Calu3 (cell line): ENCODE measurements around the gene DNAJC10. TPM values are rescaled to one million over a fixed set of nuclear protein-coding genes. Genes with fewer than 3 reads are reported as not detected.

Source experiments
- BruUV-seq: library from RNA; stranded (reverse); fragments of 400-500 nt; replicated peaks from 2 replicates; lab custom pipeline; 2021; lab: Mats Ljungman, UMichigan
- CTCF ChIA-PET: fragments of 300-600 bp; sonication (Branson Sonifier 250); formaldehyde crosslinking; loops from one replicate; lab custom pipeline; 2022; ENCODE audit warnings: antibody characterized with exemption; lab: Charles Lee
- DNase-seq: peaks from one replicate; pipeline ENCODE4 v3.0.0; 2022
- H3K27ac Mint-ChIP-seq: one replicate; pipeline ENCODE4 v1.8.0; 2022; ENCODE audit warnings: mixed read lengths; ENCODE audit not compliant: unreplicated experiment
- H3K27me3 Mint-ChIP-seq: one replicate; pipeline ENCODE4 v1.8.0; 2022; ENCODE audit warnings: mixed read lengths; ENCODE audit not compliant: unreplicated experiment
- H3K36me3 Mint-ChIP-seq: one replicate; pipeline ENCODE4 v1.8.0; 2022; ENCODE audit warnings: mild to moderate bottlenecking, moderate library complexity, mixed read lengths; ENCODE audit not compliant: insufficient read depth, unreplicated experiment
- H3K4me1 Mint-ChIP-seq: one replicate; pipeline ENCODE4 v1.8.0; 2022; ENCODE audit warnings: mild to moderate bottlenecking, low read depth, mixed read lengths; ENCODE audit not compliant: unreplicated experiment
- H3K4me3 Mint-ChIP-seq: one replicate; pipeline ENCODE4 v1.8.0; 2022; ENCODE audit warnings: mild to moderate bottlenecking, low read depth, moderate library complexity, mixed read lengths; ENCODE audit not compliant: unreplicated experiment
- H3K9me3 Mint-ChIP-seq: one replicate; pipeline ENCODE4 v1.8.0; 2022; ENCODE audit warnings: low read depth, mixed read lengths; ENCODE audit not compliant: unreplicated experiment
- CTCF ChIP-seq: fragments of 200-600 bp; IDR thresholded peaks from one replicate; pipeline ENCODE4 v1.8.0; 2022; ENCODE audit warnings: antibody characterized with exemption; ENCODE audit not compliant: unreplicated experiment
- intact Hi-C: fragments of 100-400 bp; cut with micrococcal nuclease; formaldehyde crosslinking; loops from one replicate; pipeline ENCODE4 v1.10.0; 2022; ENCODE audit not compliant: unreplicated experiment
- total RNA-seq: library from RNA; stranded (reverse); gene quantifications from 2 replicates; pipeline ENCODE4 v1.2.3, GENCODE V29; 2022

Gene DNAJC10
- total RNA-seq, 1 experiment from 2014 or later, result 210 TPM

DNA sequence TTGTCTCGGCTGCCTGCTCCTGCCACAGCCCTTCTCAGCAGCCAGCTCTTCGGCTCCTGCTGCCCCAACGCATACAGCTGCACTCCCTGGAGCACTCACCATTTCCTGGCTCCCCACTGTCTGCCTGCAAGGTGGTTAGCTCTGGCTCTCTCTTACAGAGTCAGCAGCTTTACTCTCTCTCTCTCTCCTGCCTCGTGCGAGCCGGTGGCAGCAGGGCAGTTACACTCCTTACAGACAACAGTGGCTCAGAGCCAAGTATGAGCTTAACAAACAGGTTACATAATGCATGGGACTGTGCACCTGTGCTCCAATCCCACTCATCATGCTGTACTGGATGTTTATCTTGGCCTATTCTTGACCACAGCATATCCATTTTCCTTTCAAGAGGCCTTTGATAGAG, 47.4 kb upstream of the DNAJC10 start:
- peak; percentile 68 for DNase-seq
- H3K4me1 Mint-ChIP-seq, result peaks cover 27% of the 10 kb centered on the region
- H3K9me3 Mint-ChIP-seq, result no peaks in the 10 kb centered on the region
- peak overlapping the region; percentile 67 for H3K27ac Mint-ChIP-seq
- H3K36me3 Mint-ChIP-seq, result peaks cover 6% of the 10 kb centered on the region
- BruUV-seq, result no TSS peak
- intact Hi-C loops, result loop anchor here (5.0 kb wide), 1 partner anchor 314 kb away; no protein-coding TSS in a partner anchor
- H3K4me3 Mint-ChIP-seq, result no peak overlapping the region
- CTCF ChIA-PET, result interaction anchor here (0.6 to 1.2 kb wide), 6 partner anchors 12 to 426 kb away, joined by 3 to 7 read pairs (median 3); partner anchors contain the start of gene DNAJC10
- H3K27me3 Mint-ChIP-seq, result no peaks in the 10 kb centered on the region
- no peak for TF ChIP-seq CTCF

GRCh38 chr2:182672466-182673165, 43.4 kb upstream of the DNAJC10 start:
- H3K27me3 Mint-ChIP-seq, result no peaks in the 10 kb centered on the region
- peaks cover 24% of the 10 kb centered on the region for H3K4me1 Mint-ChIP-seq
- peaks cover 7% of the 10 kb centered on the region for H3K9me3 Mint-ChIP-seq
- no peak for TF ChIP-seq CTCF
- CTCF ChIA-PET, result no interaction called here
- intact Hi-C loops, result no loop called here
- H3K36me3 Mint-ChIP-seq, result peaks cover 6% of the 10 kb centered on the region
- no peak for DNase-seq
- no TSS peak for BruUV-seq
- no peak overlapping the region for H3K4me3 Mint-ChIP-seq
- H3K27ac Mint-ChIP-seq, result peak overlapping the region; percentile 62

DNA sequence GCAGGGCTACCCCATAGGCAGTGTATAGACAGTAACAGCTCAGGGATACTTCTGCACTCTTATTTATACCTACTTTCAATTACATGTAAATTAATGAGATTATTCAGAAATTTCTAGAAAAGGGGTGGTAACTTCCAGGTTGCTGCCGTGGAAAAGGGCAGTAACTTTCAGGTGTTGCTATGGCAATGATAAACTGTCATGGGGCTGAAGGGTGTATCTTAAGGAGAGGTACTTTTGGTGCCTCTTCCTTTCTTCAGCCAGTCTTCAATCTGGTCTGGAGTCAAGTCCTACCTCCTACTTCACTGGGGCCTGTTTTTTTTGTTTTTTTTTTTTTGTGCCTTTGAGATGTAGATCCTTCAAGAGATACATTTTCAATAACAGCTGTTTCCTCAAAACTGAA, 35.2 kb upstream of the DNAJC10 start:
- Mint-ChIP-seq H3K27me3 (no peaks in the 10 kb centered on the region), H3K36me3 (no peaks in the 10 kb centered on the region), H3K9me3 (peaks cover 3% of the 10 kb centered on the region), H3K4me1 (no peaks in the 10 kb centered on the region), H3K27ac (no peak overlapping the region), H3K4me3 (no peak overlapping the region)
- no peak for DNase-seq
- no TSS peak for BruUV-seq
- no peak for TF ChIP-seq CTCF
- intact Hi-C loops, result no loop called here
- CTCF ChIA-PET, result interaction anchor here (0.6 to 0.7 kb wide), 2 partner anchors 12 kb away, joined by 3 to 5 read pairs; no protein-coding TSS in a partner anchor

DNA sequence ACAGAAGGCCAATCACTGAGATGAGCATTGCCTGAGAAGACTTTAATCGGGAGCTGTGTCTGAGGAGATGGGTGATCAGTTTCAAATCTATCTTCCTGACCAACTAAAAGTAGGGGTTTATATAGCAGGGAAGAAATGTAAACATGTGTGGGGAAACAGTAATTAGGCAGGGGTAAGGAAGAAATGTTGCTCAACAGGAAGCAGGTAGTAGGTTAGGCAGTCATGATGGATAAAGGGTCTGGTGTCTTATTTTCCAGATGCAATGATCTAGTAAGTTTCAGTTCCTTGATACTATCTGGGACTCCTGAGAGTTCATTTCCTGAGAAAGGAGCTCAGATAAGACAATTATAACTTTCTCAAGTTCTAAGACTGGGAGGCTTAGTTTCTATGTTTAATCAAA, 33.8 kb upstream of the DNAJC10 start:
- Mint-ChIP-seq H3K9me3 (no peaks in the 10 kb centered on the region), H3K4me1 (no peaks in the 10 kb centered on the region), H3K27me3 (no peaks in the 10 kb centered on the region), H3K27ac (no peak overlapping the region), H3K36me3 (no peaks in the 10 kb centered on the region), H3K4me3 (no peak overlapping the region)
- BruUV-seq, result no TSS peak
- DNase-seq, result no peak
- no peak for TF ChIP-seq CTCF
- CTCF ChIA-PET, result no interaction called here
- intact Hi-C loops, result no loop called here
